Thyroid gland (tissue), 4 donors: ENCODE data around the gene TMEM131. TPM values are rescaled to one million over a fixed set of nuclear protein-coding genes. Genes with fewer than 3 reads are reported as not detected.
A peak's percentile ranks its signal among the peaks of the same experiment; 100 is the strongest.

Experiments used
- DNase-seq, 2 donors: peaks; one replicate each; pipeline ENCODE4 v3.0.0-alpha.2; 2019
- H3K27ac ChIP-seq, 3 donors: fragments of 200-600 bp; sonication (generic); 1 replicate in 2 of 3; 2 replicates in 1 of 3; pipeline ENCODE4 v1.5.1; 2016 to 2019; ENCODE audit warnings: mild to moderate bottlenecking in 1 of 3, moderate library complexity in 1 of 3
- H3K27me3 ChIP-seq: fragments of 200-600 bp; sonication (generic); one replicate; pipeline ENCODE4 v1.5.1; 2019
- H3K36me3 ChIP-seq, 2 donors: fragments of 200-600 bp; sonication (generic); one replicate each; pipeline ENCODE4 v1.5.1; 2016 to 2019
- H3K4me1 ChIP-seq, 2 donors: fragments of 200-600 bp; sonication (generic); one replicate each; pipeline ENCODE4 v1.5.1; 2017 to 2019
- H3K4me3 ChIP-seq, 3 donors: fragments of 200-600 bp; sonication (generic); replicated peaks in 1 of 3; 1 replicate in 2 of 3; 2 replicates in 1 of 3; pipeline ENCODE4 v1.5.1; 2016; ENCODE audit warnings: mild to moderate bottlenecking in 1 of 3
- H3K9me3 ChIP-seq: fragments of 200-600 bp; sonication (generic); one replicate; pipeline ENCODE4 v1.5.1; 2017
- CTCF ChIP-seq, 6 experiments: fragments of 200-600 bp in 3 of 6; fragments of 450-650 bp in 3 of 6; sonication (generic) in 3 of 6; IDR thresholded peaks; one replicate each; pipeline ENCODE4 v1.5.1; 2016 to 2019; ENCODE audit warnings: antibody characterized with exemption in 6 of 6, mild to moderate bottlenecking in 2 of 6, inconsistent platforms in 1 of 6, moderate library complexity in 1 of 6
- POLR2A ChIP-seq, 2 donors: fragments of 450-650 bp; IDR thresholded peaks; one replicate each; pipeline ENCODE4 v1.6.1; 2017; ENCODE audit warnings: antibody characterized with exemption in 2 of 2, mild to moderate bottlenecking in 2 of 2, moderate library complexity in 1 of 2
- WGBS, 2 donors: methylation state at CpG; one replicate each; pipeline ENCODE4 v1.1.5; 2017; 5-methylcytosine and 5-hydroxymethylcytosine counted together
- intact Hi-C: fragments of 100-400 bp; cut with DNase I; formaldehyde crosslinking; loops from one replicate; pipeline ENCODE4 v1.15.1; 2023
- total RNA-seq, 4 donors: library from RNA; depleted of rRNA; stranded (reverse); fragments of >200 nt; gene quantifications; one replicate each; pipeline ENCODE4 v1.2.3, GENCODE V29; 2016

The TMEM131 gene
- total RNA-seq, 4 donors from 2014 or later = 28.6 to 47.0 (median 35.2) TPM

GRCh38 chr2:98039085-98039756, 43.5 kb upstream of the TMEM131 start:
- H3K27me3 ChIP-seq = no peaks in the 10 kb centered on the region
- TF ChIP-seq CTCF (IDR thresholded peaks at IDR 0.05) (no peak), POLR2A (IDR thresholded peaks at IDR 0.05) (no peak)
- H3K9me3 ChIP-seq = no peaks in the 10 kb centered on the region
- peak in 1 of 2 donors; percentile 2 for DNase-seq
- H3K4me1 ChIP-seq = peaks cover 4 to 7% of the 10 kb centered on the region in 2 donors
- no peak overlapping the region for H3K27ac ChIP-seq
- intact Hi-C loops = no loop called here
- no peaks in the 10 kb centered on the region for H3K36me3 ChIP-seq
- WGBS, 2 donors = 62 to 69% methylated on average over 12 of the region's 12 CpGs
- H3K4me3 ChIP-seq = no peak overlapping the region

- Histone ChIP-seq H3K9me3 (no peaks in the 10 kb centered on the region), H3K4me3 (no peak overlapping the region), H3K36me3 (no peaks in the 10 kb centered on the region), H3K4me1 (peaks cover 4 to 7% of the 10 kb centered on the region in 2 donors), H3K27me3 (no peaks in the 10 kb centered on the region), H3K27ac (no peak overlapping the region)
- DNase-seq = no peak
- WGBS, 2 donors = 83 to 97% methylated on average over 2 of the region's 2 CpGs
- intact Hi-C loops = no loop called here
- TF ChIP-seq CTCF (IDR thresholded peaks at IDR 0.05) = no peak
These were observed 42.1 kb upstream of the TMEM131 start for GRCh38 chr2:98037666-98038336.

- peaks cover 4 to 7% of the 10 kb centered on the region in 2 donors for H3K4me1 ChIP-seq
- no peak for TF ChIP-seq CTCF (IDR thresholded peaks at IDR 0.05)
- TF ChIP-seq POLR2A (IDR thresholded peaks at IDR 0.05) = no peak
- H3K27me3 ChIP-seq = no peaks in the 10 kb centered on the region
- intact Hi-C loops = no loop called here
- no peaks in the 10 kb centered on the region for H3K9me3 ChIP-seq
- 55 to 69% methylated on average over 2 of the region's 2 CpGs for WGBS, 2 donors
- no peak overlapping the region for H3K27ac ChIP-seq
- no peaks in the 10 kb centered on the region for H3K36me3 ChIP-seq
- DNase-seq = no peak
- H3K4me3 ChIP-seq = no peak overlapping the region
These were observed 41.5 kb upstream of the TMEM131 start for GRCh38 chr2:98037206-98037605.

GRCh38 chr2:98036349-98037000, 40.7 kb upstream of the TMEM131 start:
- H3K27ac ChIP-seq = no peak overlapping the region
- H3K9me3 ChIP-seq = no peaks in the 10 kb centered on the region
- no peaks in the 10 kb centered on the region for H3K36me3 ChIP-seq
- H3K4me3 ChIP-seq = no peak overlapping the region
- intact Hi-C loops = no loop called here
- no peak for TF ChIP-seq CTCF (IDR thresholded peaks at IDR 0.05)
- no peak for TF ChIP-seq POLR2A (IDR thresholded peaks at IDR 0.05)
- H3K4me1 ChIP-seq = peaks cover 4 to 7% of the 10 kb centered on the region in 2 donors
- H3K27me3 ChIP-seq = no peaks in the 10 kb centered on the region
- DNase-seq = peak; percentile 84 to 90
- WGBS, 2 donors = 29% methylated on average over 8 of the region's 8 CpGs

- intact Hi-C loops = no loop called here
- TF ChIP-seq POLR2A (IDR thresholded peaks at IDR 0.05) (no peak), CTCF (IDR thresholded peaks at IDR 0.05) (no peak)
These were observed 39.0 kb upstream of the TMEM131 start for GRCh38 chr2:98034745-98035144.

More at GRCh38 chr2:98034745-98035144, 39.0 kb upstream of the TMEM131 start:
- DNase-seq = no peak
- WGBS, 2 donors = 84 to 90% methylated on average over 14 of the region's 14 CpGs
- no peaks in the 10 kb centered on the region for H3K27me3 ChIP-seq
- H3K4me1 ChIP-seq = peaks cover 3 to 4% of the 10 kb centered on the region in 2 donors
- H3K36me3 ChIP-seq = no peaks in the 10 kb centered on the region
- no peak overlapping the region for H3K27ac ChIP-seq
- no peak overlapping the region for H3K4me3 ChIP-seq
- no peaks in the 10 kb centered on the region for H3K9me3 ChIP-seq
